GM19395 (cell line): ENCODE measurements around the gene PLBD2.

Experiments used
- ATAC-seq: cut with Tn5 transposase; IDR thresholded peaks from one replicate; pipeline ENCODE4 v1.9.1; 2021; ENCODE audit warnings: mild to moderate bottlenecking, moderate library complexity; ENCODE audit not compliant: unreplicated experiment

Gene PLBD2

GRCh38 chr12:113368331-113368730 lies 9.9 kb downstream of the PLBD2 start:
- ATAC-seq = no peak

- no peak for ATAC-seq
These were observed 11.1 kb downstream of the PLBD2 start for GRCh38 chr12:113369391-113369985.

- no peak for ATAC-seq
These were observed 12.7 kb downstream of the PLBD2 start for GRCh38 chr12:113370923-113371682.

GRCh38 chr12:113371808-113372207 lies 13.4 kb downstream of the PLBD2 start:
- ATAC-seq = no peak

GRCh38 chr12:113372371-113372770 lies 14.0 kb downstream of the PLBD2 start:
- ATAC-seq = no peak

- no peak for ATAC-seq
These were observed 15.1 kb downstream of the PLBD2 start for GRCh38 chr12:113373440-113373839.

- no peak for ATAC-seq
These were observed 15.6 kb downstream of the PLBD2 start for GRCh38 chr12:113373969-113374368.

GRCh38 chr12:113374823-113375428 lies 16.5 kb downstream of the PLBD2 start:
- ATAC-seq = no peak

GRCh38 chr12:113378291-113378690 lies 19.9 kb downstream of the PLBD2 start:
- no peak for ATAC-seq

- ATAC-seq = no peak
These were observed 22.8 kb downstream of the PLBD2 start for GRCh38 chr12:113381220-113381619.

GRCh38 chr12:113382206-113382605 lies 23.8 kb downstream of the PLBD2 start:
- no peak for ATAC-seq

GRCh38 chr12:113384778-113385177 lies 26.4 kb downstream of the PLBD2 start:
- ATAC-seq = no peak

GRCh38 chr12:113385282-113385882 lies 27.0 kb downstream of the PLBD2 start:
- no peak for ATAC-seq

- ATAC-seq = no peak
These were observed 28.6 kb downstream of the PLBD2 start for GRCh38 chr12:113386866-113387566.

- no peak for ATAC-seq
These were observed 29.2 kb downstream of the PLBD2 start for GRCh38 chr12:113387631-113388030.

GRCh38 chr12:113388351-113388750 lies 30.0 kb downstream of the PLBD2 start:
- no peak for ATAC-seq

GRCh38 chr12:113390064-113391043 lies 32.0 kb downstream of the PLBD2 start:
- no peak for ATAC-seq

- no peak for ATAC-seq
These were observed 32.8 kb downstream of the PLBD2 start for GRCh38 chr12:113391145-113391544.

GRCh38 chr12:113391650-113392337 lies 33.4 kb downstream of the PLBD2 start:
- ATAC-seq = no peak
